OCI-LY1 (cell line): Measurements from ENCODE around the gene CTNNA3.

ENCODE experiments used
- H2AFZ ChIP-seq: fragments of 200-600 bp; sonication (generic), shearing (Covaris generic); 2 replicates; pipeline ENCODE4 v1.6.0; 2014; ENCODE audit warnings: antibody characterized with exemption, mild to moderate bottlenecking, low read length
- H3F3A ChIP-seq: fragments of 200-600 bp; sonication (generic), shearing (Covaris generic); 2 replicates; pipeline ENCODE4 v1.6.0; 2014; ENCODE audit warnings: mild to moderate bottlenecking, antibody characterized with exemption, low read length, moderate library complexity; ENCODE audit not compliant: insufficient read depth
- H3K27ac ChIP-seq: fragments of 200-600 bp; sonication (generic); 2 replicates; pipeline ENCODE4 v1.5.1; 2014; ENCODE audit warnings: low read length, mixed run types, mild to moderate bottlenecking, low read depth; ENCODE audit not compliant: poor library complexity, severe bottlenecking
- H3K27me3 ChIP-seq: fragments of 200-600 bp; sonication (generic); 2 replicates; pipeline ENCODE4 v1.6.0; 2014; ENCODE audit warnings: antibody characterized with exemption, mild to moderate bottlenecking, low read length, moderate library complexity; ENCODE audit not compliant: insufficient read depth
- H3K36me3 ChIP-seq: fragments of 200-600 bp; sonication (generic); 2 replicates; pipeline ENCODE4 v1.6.1; 2014; ENCODE audit warnings: mild to moderate bottlenecking, antibody characterized with exemption, low read length, moderate library complexity, mixed read lengths; ENCODE audit not compliant: insufficient read depth
- H3K4me1 ChIP-seq: fragments of 200-600 bp; sonication (generic); 2 replicates; pipeline ENCODE4 v1.5.1; 2014; ENCODE audit warnings: mild to moderate bottlenecking, low read length, moderate library complexity; ENCODE audit not compliant: insufficient read depth, severe bottlenecking
- H3K4me2 ChIP-seq: fragments of 200-600 bp; sonication (generic), shearing (Covaris generic); 2 replicates; pipeline ENCODE4 v1.6.1; 2014; ENCODE audit warnings: low read length
- H3K4me3 ChIP-seq: fragments of 200-600 bp; sonication (generic); 2 replicates; pipeline ENCODE4 v1.5.1; 2014; ENCODE audit warnings: low read length, low read depth, mild to moderate bottlenecking, mixed read lengths; ENCODE audit not compliant: poor library complexity, severe bottlenecking
- H3K79me2 ChIP-seq: fragments of 200-600 bp; shearing (Covaris generic); 2 replicates; pipeline ENCODE4 v1.6.1; 2016; ENCODE audit warnings: mixed run types, low read length, mixed read lengths; ENCODE audit not compliant: insufficient read depth
- H3K9ac ChIP-seq: fragments of 200-600 bp; sonication (generic), shearing (Covaris generic); 2 replicates; pipeline ENCODE4 v1.6.1; 2014; ENCODE audit warnings: mild to moderate bottlenecking, low read length, mixed read lengths
- H3K9me2 ChIP-seq: fragments of 200-600 bp; sonication (generic), shearing (Covaris generic); 2 replicates; pipeline ENCODE4 v1.6.1; 2014; ENCODE audit warnings: low read depth, mild to moderate bottlenecking, low read length, mixed read lengths
- H3K9me3 ChIP-seq: fragments of 200-600 bp; shearing (Covaris generic); 2 replicates; pipeline ENCODE4 v1.6.1; 2014; ENCODE audit warnings: low read length, mixed read lengths
- H4K20me1 ChIP-seq: fragments of 200-600 bp; sonication (generic), shearing (Covaris generic); 2 replicates; pipeline ENCODE4 v1.6.0; 2016; ENCODE audit warnings: mild to moderate bottlenecking, low read length; ENCODE audit not compliant: insufficient read depth
- EZH2 ChIP-seq: fragments of 200-600 bp; sonication (generic), shearing (Covaris generic); IDR thresholded peaks from 2 replicates; pipeline ENCODE4 v1.8.0; 2017; ENCODE audit warnings: borderline replicate concordance, mixed run types, mild to moderate bottlenecking, antibody characterized with exemption, low read length, moderate library complexity, mixed read lengths
- TF ChIP-seq, protein P1 (sequence below): fragments of 200-600 bp; sonication (generic), shearing (Covaris generic); IDR thresholded peaks from 2 replicates; pipeline ENCODE4 v1.5.1; 2017; ENCODE audit warnings: mild to moderate bottlenecking, antibody characterized with exemption, low read length, moderate library complexity, mixed read lengths

CTNNA3 gene

DNA sequence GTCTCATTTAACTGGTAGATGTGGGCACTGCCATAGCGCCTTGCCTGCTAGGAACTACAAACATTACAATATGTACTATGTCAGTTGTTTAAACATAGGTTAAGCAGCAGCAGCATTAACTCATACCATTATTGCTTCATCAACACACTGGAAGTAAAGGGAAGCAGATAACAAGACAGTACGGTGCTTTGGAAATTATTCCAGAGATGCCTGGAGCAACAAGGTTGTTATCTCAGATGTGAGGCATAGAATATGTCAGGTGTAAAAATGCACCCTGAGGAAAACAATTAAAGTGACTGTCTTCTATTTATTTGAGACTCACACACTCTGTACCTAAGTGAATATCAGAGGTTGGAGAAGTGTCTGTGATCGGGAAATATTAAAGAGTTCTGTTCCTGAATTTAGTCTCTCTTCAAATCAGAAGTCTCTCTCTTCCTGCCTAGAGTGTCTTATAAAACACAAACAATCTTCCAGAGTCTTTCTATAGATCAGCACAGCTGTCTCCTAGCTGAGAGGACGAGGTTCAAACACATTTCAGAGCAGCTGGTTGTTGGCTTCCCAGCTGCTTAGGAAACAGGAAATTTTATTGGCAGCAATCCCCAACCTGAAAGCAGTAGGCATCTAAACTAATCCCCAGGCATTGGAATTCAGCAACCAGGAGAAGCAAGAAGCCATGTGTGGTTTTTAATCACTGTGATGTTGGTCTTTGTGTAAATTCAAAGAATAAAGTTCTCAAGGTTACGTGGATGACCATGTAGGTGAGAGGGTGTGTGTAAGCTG lies 1764.5 kb downstream of the CTNNA3 start:
- H4K20me1 ChIP-seq: no peaks in the 10 kb centered on the region
- H3K27me3 ChIP-seq: no peaks in the 10 kb centered on the region
- H3K27ac ChIP-seq: no peak overlapping the region
- no peaks in the 10 kb centered on the region for H3F3A ChIP-seq
- H3K36me3 ChIP-seq: no peaks in the 10 kb centered on the region
- H3K79me2 ChIP-seq: no peaks in the 10 kb centered on the region
- H3K9me3 ChIP-seq: no peaks in the 10 kb centered on the region
- H3K4me2 ChIP-seq: no peak overlapping the region
- H3K9ac ChIP-seq: no peak overlapping the region
- TF ChIP-seq, protein P1, sequence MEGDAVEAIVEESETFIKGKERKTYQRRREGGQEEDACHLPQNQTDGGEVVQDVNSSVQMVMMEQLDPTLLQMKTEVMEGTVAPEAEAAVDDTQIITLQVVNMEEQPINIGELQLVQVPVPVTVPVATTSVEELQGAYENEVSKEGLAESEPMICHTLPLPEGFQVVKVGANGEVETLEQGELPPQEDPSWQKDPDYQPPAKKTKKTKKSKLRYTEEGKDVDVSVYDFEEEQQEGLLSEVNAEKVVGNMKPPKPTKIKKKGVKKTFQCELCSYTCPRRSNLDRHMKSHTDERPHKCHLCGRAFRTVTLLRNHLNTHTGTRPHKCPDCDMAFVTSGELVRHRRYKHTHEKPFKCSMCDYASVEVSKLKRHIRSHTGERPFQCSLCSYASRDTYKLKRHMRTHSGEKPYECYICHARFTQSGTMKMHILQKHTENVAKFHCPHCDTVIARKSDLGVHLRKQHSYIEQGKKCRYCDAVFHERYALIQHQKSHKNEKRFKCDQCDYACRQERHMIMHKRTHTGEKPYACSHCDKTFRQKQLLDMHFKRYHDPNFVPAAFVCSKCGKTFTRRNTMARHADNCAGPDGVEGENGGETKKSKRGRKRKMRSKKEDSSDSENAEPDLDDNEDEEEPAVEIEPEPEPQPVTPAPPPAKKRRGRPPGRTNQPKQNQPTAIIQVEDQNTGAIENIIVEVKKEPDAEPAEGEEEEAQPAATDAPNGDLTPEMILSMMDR: no peak
- no peak for TF ChIP-seq EZH2
- H3K4me3 ChIP-seq: no peak overlapping the region
- no peaks in the 10 kb centered on the region for H3K4me1 ChIP-seq
- no peaks in the 10 kb centered on the region for H3K9me2 ChIP-seq
- H2AFZ ChIP-seq: no peak overlapping the region

DNA sequence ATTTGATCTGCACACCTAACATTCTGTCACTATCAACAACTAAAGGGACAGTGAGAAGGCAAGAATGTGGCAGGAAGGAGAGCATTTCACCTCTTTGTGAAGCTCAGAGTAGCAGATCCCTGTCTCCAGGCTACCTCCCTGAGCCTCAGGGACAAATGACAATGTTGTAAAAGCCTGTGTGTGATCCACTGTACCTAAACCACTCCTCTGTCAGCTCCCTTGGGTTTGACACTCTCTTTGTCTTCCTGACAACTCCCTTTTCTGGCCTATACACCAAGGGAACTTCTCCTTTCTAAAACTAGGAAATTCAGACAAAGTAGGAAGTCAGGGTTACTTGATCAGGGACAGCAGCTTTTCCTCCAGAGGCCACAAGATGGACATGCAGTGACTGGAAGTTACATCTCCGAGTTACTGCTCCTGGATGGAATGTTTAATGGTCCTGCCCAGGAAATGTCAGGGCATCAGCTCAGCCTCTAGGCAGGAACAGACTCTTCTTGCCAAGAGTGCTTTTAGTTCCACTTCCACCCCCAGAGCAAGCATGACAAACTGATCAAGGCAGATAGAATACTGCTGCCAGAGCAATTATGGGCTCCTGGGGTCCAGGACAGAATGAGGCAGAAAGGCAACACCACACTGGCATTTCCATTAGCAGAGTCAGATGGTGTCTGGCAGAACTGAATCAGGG lies 1784.7 kb downstream of the CTNNA3 start:
- Histone ChIP-seq H3K27me3 (no peaks in the 10 kb centered on the region), H3K9ac (no peak overlapping the region), H2AFZ (no peak overlapping the region), H3K4me1 (no peaks in the 10 kb centered on the region), H3F3A (no peaks in the 10 kb centered on the region), H3K79me2 (no peaks in the 10 kb centered on the region), H3K9me3 (no peaks in the 10 kb centered on the region), H3K36me3 (no peaks in the 10 kb centered on the region), H3K4me3 (no peak overlapping the region), H3K4me2 (no peak overlapping the region), H3K27ac (no peak overlapping the region), H4K20me1 (no peaks in the 10 kb centered on the region), H3K9me2 (no peaks in the 10 kb centered on the region)
- TF ChIP-seq, protein P1: no peak
- no peak for TF ChIP-seq EZH2

DNA sequence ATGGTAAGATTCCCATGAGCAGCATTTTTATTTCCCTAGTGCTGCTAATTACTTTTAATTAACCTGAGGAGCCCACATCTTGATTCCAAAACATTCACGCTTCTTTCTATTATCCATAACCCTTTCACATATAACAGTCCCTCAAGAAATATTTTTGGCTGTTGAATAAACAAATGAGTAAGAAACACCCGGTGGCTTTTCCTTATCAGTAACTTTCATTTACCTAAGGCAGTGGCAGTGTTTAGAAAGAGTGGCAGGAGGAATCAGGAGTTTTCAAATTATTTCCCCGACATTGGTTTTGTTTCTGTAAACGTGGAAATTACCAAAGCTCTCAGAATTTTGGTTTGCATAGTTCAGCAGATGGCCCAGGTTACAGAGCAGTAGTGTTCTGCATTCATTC lies 1785.8 kb downstream of the CTNNA3 start:
- H3K79me2 ChIP-seq: no peaks in the 10 kb centered on the region
- H3K4me3 ChIP-seq: no peak overlapping the region
- H3F3A ChIP-seq: no peaks in the 10 kb centered on the region
- no peaks in the 10 kb centered on the region for H4K20me1 ChIP-seq
- no peak overlapping the region for H3K27ac ChIP-seq
- no peaks in the 10 kb centered on the region for H3K36me3 ChIP-seq
- H3K9me2 ChIP-seq: no peaks in the 10 kb centered on the region
- no peak overlapping the region for H3K4me2 ChIP-seq
- H3K9ac ChIP-seq: no peak overlapping the region
- H3K27me3 ChIP-seq: no peaks in the 10 kb centered on the region
- no peaks in the 10 kb centered on the region for H3K9me3 ChIP-seq
- H3K4me1 ChIP-seq: no peaks in the 10 kb centered on the region
- TF ChIP-seq, protein P1: no peak
- no peak for TF ChIP-seq EZH2
- H2AFZ ChIP-seq: no peak overlapping the region
